GM12891 (cell line): ENCODE results near the gene CSNK1G3.

Source experiments
- PAX5 ChIP-seq: IDR thresholded peaks from 2 replicates; pipeline ENCODE4 v1.6.1; 2011; ENCODE audit warnings: low read length, moderate library complexity, mild to moderate bottlenecking; ENCODE audit not compliant: insufficient read depth, severe bottlenecking
- POLR2A ChIP-seq: IDR thresholded peaks from 2 replicates; pipeline ENCODE4 v1.6.1; 2011; ENCODE audit warnings: low read depth, low read length, control low read depth
- POLR2AphosphoS5 ChIP-seq: IDR thresholded peaks from 2 replicates; pipeline ENCODE4 v1.6.1; 2011; ENCODE audit warnings: low read depth, low read length, control low read depth
- POU2F2 ChIP-seq: IDR thresholded peaks from 2 replicates; pipeline ENCODE4 v1.6.1; 2011; ENCODE audit warnings: low read depth, mild to moderate bottlenecking, control low read depth, low read length, moderate library complexity
- SPI1 ChIP-seq: IDR thresholded peaks from 2 replicates; pipeline ENCODE4 v1.6.1; 2011; ENCODE audit warnings: low read depth, low read length, control low read depth
- TAF1 ChIP-seq: IDR thresholded peaks from 2 replicates; pipeline ENCODE4 v1.6.1; 2011; ENCODE audit warnings: low read depth, low read length, control low read depth

DNA sequence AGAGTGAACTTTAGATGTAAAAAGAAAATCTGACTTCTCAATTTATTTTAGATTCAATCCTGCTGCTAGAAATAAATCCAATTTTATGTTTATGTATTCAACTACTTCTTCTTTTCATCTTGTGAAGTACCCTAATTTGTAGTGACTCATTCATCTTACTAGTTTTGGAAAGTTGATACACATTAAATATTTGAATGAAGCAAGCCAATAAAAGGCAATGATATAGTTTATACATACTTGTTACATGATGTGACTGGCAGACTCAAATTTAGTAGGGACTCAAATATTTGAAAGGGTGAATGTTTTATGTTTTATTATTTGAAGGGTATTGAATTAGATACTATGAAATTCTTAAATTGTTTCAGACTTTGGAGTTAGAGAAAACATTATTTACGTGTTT is 34.7 kb downstream of the CSNK1G3 start:
- TF ChIP-seq POLR2AphosphoS5 (no peak), POLR2A (no peak), SPI1 (no peak), TAF1 (no peak), PAX5 (no peak), POU2F2 (no peak)
